K562 (cell line): Measurements from ENCODE around the gene IFT27. TPM values are rescaled to one million over a fixed set of nuclear protein-coding genes. Genes with fewer than 3 reads are reported as not detected.
A peak's percentile ranks its signal among the peaks of the same experiment; 100 is the strongest.

Experiments
- ATAC-seq: fragments of 200-7000 bp; cut with Tn5 transposase; 3 replicates; pipeline ENCODE4 v1.9.1; 2020; ENCODE audit warnings: moderate library complexity
- BruUV-seq: library from RNA; stranded (reverse); fragments of 400-500 nt; replicated peaks from 2 replicates; lab custom pipeline; 2021; lab: Mats Ljungman, UMichigan
- CTCF ChIA-PET: fragments of 300-600 bp; formaldehyde crosslinking; extraction: SDS; loops from one replicate; lab custom pipeline; 2021; ENCODE audit warnings: low intra/inter-chr PET ratio; lab: Yijun Ruan, JAX
- POLR2A ChIA-PET: fragments of 300-600, 350-650 bp; sonication (Branson Sonifier 250); formaldehyde crosslinking; extraction: SDS; loops from one replicate; lab custom pipeline; 2021; ENCODE audit warnings: antibody characterized with exemption, inconsistent platforms; lab: Yijun Ruan, JAX
- DNase-seq, 4 experiments: peaks; one replicate each; pipeline versions ENCODE4 v3.0.0 to v3.0.0-alpha.2; 2011 to 2018; ENCODE audit warnings: low spot score in 3 of 4, mixed read lengths in 3 of 4; ENCODE audit errors: extremely low read depth in 1 of 4
- FAIRE-seq: peaks from 2 replicates; lab custom pipeline; 2011; peaks lifted over from hg19 to GRCh38; lab: Jason Lieb, UNC
- H2AFZ ChIP-seq: 2 replicates; pipeline ENCODE4 v1.6.0; 2011; ENCODE audit warnings: low read depth, low read length, control low read depth, inconsistent platforms
- H3K27ac ChIP-seq: fragments of 200-600 bp; 3 replicates; pipeline ENCODE4 v1.8.0; 2011; ENCODE audit warnings: low read depth, mild to moderate bottlenecking, control low read depth, inconsistent platforms, low read length, moderate library complexity, mixed read lengths; ENCODE audit errors: extremely low read depth
- H3K27me3 ChIP-seq, 2 experiments: fragments of 300-600 bp in 1 of 2; 2 replicates in 1 of 2; 3 replicates in 1 of 2; pipeline versions ENCODE4 v1.6.0 to v1.8.0; 2011; ENCODE audit warnings: inconsistent platforms in 2 of 2, low read length in 2 of 2, mild to moderate bottlenecking in 1 of 2, mixed read lengths in 1 of 2, moderate library complexity in 1 of 2; ENCODE audit not compliant: control insufficient read depth in 2 of 2, insufficient read depth in 2 of 2
- H3K36me3 ChIP-seq: fragments of 300-600 bp; 3 replicates; pipeline ENCODE4 v1.8.0; 2011; ENCODE audit warnings: mild to moderate bottlenecking, low read length, inconsistent platforms; ENCODE audit not compliant: control insufficient read depth, insufficient read depth
- H3K4me1 ChIP-seq, 2 experiments: fragments of 200-600 bp in 1 of 2; replicated peaks in 1 of 2; 2 replicates in 1 of 2; 3 replicates in 1 of 2; pipeline versions ENCODE4 v1.5.1 to v1.8.0; 2011; ENCODE audit warnings: inconsistent platforms in 2 of 2, low read length in 2 of 2, mild to moderate bottlenecking in 1 of 2, mixed read lengths in 1 of 2, moderate library complexity in 1 of 2; ENCODE audit not compliant: control insufficient read depth in 2 of 2, insufficient read depth in 2 of 2
- H3K4me2 ChIP-seq: 2 replicates; pipeline ENCODE4 v1.6.1; 2011; ENCODE audit warnings: low read length, control low read depth, inconsistent platforms, mixed read lengths; ENCODE audit not compliant: insufficient read depth
- H3K4me3 ChIP-seq: fragments of 200-600 bp; sonication (generic), shearing (Covaris generic); 2 replicates; pipeline ENCODE4 v1.5.1; 2016; ENCODE audit warnings: control low read depth, inconsistent platforms
- H3K79me2 ChIP-seq: fragments of 200-600 bp; 3 replicates; pipeline ENCODE4 v1.8.0; 2011; ENCODE audit warnings: low read length, inconsistent platforms; ENCODE audit not compliant: control insufficient read depth, insufficient read depth
- H3K9ac ChIP-seq, 2 experiments: 2 replicates each; pipeline versions ENCODE4 v1.6.0 to v1.6.1; 2011; ENCODE audit warnings: low read depth in 2 of 2, low read length in 2 of 2, control low read depth in 1 of 2, inconsistent platforms in 1 of 2, mild to moderate bottlenecking in 1 of 2, mixed read lengths in 1 of 2; ENCODE audit not compliant: insufficient read depth in 1 of 2
- H3K9me1 ChIP-seq: one replicate; pipeline ENCODE4 v1.6.0; 2011; ENCODE audit warnings: inconsistent platforms, mild to moderate bottlenecking, low read length, moderate library complexity; ENCODE audit not compliant: control insufficient read depth, insufficient read depth
- H3K9me3 ChIP-seq: replicated peaks from 2 replicates; pipeline ENCODE4 v1.5.1; 2011; ENCODE audit warnings: low read depth, low read length, inconsistent platforms; ENCODE audit not compliant: control insufficient read depth, insufficient read depth
- H4K20me1 ChIP-seq: replicated peaks from 2 replicates; pipeline ENCODE4 v1.6.1; 2011; ENCODE audit warnings: low read length, inconsistent platforms, mixed read lengths; ENCODE audit not compliant: control insufficient read depth, insufficient read depth
- EZH2 ChIP-seq: IDR thresholded peaks from 2 replicates; pipeline ENCODE4 v1.6.1; 2012; ENCODE audit warnings: low read depth, mild to moderate bottlenecking, inconsistent platforms, low read length, borderline replicate concordance
- NCOA1 ChIP-seq: fragments of 450-650 bp; IDR thresholded peaks from 2 replicates; pipeline ENCODE4 v1.6.1; 2016; ENCODE audit warnings: low read depth
- ZFP36 ChIP-seq: fragments of 150-350 bp; IDR thresholded peaks from 2 replicates; pipeline ENCODE4 v1.6.1; 2018; ENCODE audit warnings: low read length, low read depth; ENCODE audit not compliant: partially characterized antibody
- WGBS: fragments of 100-300 bp; shearing (Covaris generic); methylation state at CpG from one replicate; pipeline ENCODE4 v1.1.6; 2016; ENCODE audit warnings: low coverage, mixed read lengths; ENCODE audit not compliant: insufficient coverage; ENCODE audit errors: missing lambda C conversion rate; 5-methylcytosine and 5-hydroxymethylcytosine counted together
- in situ Hi-C: fragments of 300-500 bp; cut with MboI; formaldehyde crosslinking; loops from 4 replicates; pipeline ENCODE4 v1.15.0; 2018; ENCODE audit warnings: inconsistent platforms, mixed read lengths
- intact Hi-C: fragments of 100-400 bp; cut with micrococcal nuclease; formaldehyde crosslinking; loops from 2 replicates; pipeline ENCODE4 v1.14.2; 2022
- polyA plus RNA-seq, 8 experiments: library from polyadenylated mRNA; depleted of rRNA in 4 of 8; stranded (reverse) in 5 of 8; unstranded in 3 of 8; fragments of >200 nt; fragmentation: Nextera tagmentation in 2 of 8; fragmentation: Illumina TruSeq in 1 of 8; extraction: Ambion mirVana in 2 of 8; extraction: Trizol in 1 of 8; gene quantifications; 2 replicates each; pipeline versions ENCODE4 v1.2.1 to v1.2.3, GENCODE V29; 2011 to 2014; ENCODE audit warnings: inconsistent platforms in 1 of 8, missing spikeins in 1 of 8
- total RNA-seq, 7 experiments: library from RNA; depleted of rRNA in 6 of 7; stranded (reverse); fragments of >200 nt in 6 of 7; fragmentation: Illumina TruSeq in 2 of 7; extraction: Trizol in 2 of 7; gene quantifications; 2 replicates each; pipeline versions ENCODE4 v1.2.1 to v1.2.3, GENCODE V29; 2011 to 2021; ENCODE audit warnings: low replicate concordance in 1 of 7

IFT27 gene
- total and polyA plus RNA-seq, 9 of the 15 experiments (the other 6 are each of a cell fraction or from before 2014, with no cell fraction given): 0.01 to 1.4 (median 0.14) TPM; not detected in 1

DNA sequence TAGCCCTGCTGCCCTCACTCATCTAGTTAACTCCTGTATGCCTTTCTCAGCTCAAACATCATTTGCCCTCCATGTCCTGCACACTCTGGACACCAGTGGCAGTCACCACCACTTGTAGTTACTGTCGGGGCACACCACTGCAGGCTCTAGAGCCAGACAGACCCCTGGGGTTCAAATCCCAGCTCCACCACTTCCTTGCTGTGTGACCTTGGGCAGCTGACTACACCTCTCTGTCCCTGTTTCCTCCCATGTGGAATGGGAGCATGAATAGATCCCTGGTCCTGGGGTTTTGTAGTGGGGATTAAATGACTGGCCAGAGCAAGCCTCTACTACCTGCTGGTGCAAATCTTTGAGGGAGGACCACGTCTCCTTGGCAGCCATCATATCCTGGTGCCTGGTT is 7.8 kb upstream of the IFT27 start:
- in situ Hi-C loops: no loop called here
- ATAC-seq: no peak
- Histone ChIP-seq H3K4me2 (no peak overlapping the region), H3K27me3 (peaks cover 2 to 49% of the 10 kb centered on the region in 2 experiments; a peak in 4 of 5 replicates), H3K9ac (no peak overlapping the region), H3K4me1 (no peaks in the 10 kb centered on the region; a peak in 1 of 5 replicates), H3K36me3 (no peaks in the 10 kb centered on the region), H3K4me3 (no peak overlapping the region), H3K9me3 (no peaks in the 10 kb centered on the region), H4K20me1 (no peaks in the 10 kb centered on the region), H3K79me2 (no peaks in the 10 kb centered on the region), H3K27ac (no peak overlapping the region), H2AFZ (no peak overlapping the region), H3K9me1 (no peaks in the 10 kb centered on the region)
- CTCF ChIA-PET: no interaction called here
- POLR2A ChIA-PET: interaction anchor here (0.5 to 0.7 kb wide), 2 partner anchors 40 to 238 kb away, joined by 3 read pairs; no protein-coding TSS in a partner anchor
- BruUV-seq: no TSS peak
- FAIRE-seq: no peak
- DNase-seq: no peak
- peak; percentile 5 for TF ChIP-seq ZFP36
- no peak for TF ChIP-seq EZH2
- no peak for TF ChIP-seq NCOA1
- intact Hi-C loops: loop anchor here (2.0 to 10.0 kb wide), 4 partner anchors 69 to 411 kb away; no protein-coding TSS in a partner anchor
- WGBS: 0% methylated on average over 2 of the region's 2 CpGs
